ENCODE results near the gene PCDHA1.

DNA sequence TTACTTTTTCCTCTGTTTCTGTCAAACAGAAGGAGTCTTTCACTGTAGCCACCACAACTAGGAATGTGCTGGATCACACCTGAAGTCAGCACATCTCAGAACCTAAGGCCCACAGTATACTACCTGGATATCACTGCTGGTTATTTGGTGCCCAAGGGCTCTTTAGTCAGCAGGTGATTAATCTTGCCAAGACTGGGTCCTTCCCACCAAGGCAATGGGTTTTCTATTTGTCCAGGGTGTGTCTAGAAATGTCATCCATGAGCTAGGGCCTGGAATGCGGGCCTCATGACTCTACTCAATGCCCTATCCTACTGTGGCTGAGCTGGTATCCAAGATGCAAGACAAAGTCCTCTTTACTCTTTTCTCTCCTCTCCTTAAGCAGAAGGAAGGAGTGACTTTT lies 130.4 kb downstream of the PCDHA1 start:
- TF ChIP-seq, protein P1, sequence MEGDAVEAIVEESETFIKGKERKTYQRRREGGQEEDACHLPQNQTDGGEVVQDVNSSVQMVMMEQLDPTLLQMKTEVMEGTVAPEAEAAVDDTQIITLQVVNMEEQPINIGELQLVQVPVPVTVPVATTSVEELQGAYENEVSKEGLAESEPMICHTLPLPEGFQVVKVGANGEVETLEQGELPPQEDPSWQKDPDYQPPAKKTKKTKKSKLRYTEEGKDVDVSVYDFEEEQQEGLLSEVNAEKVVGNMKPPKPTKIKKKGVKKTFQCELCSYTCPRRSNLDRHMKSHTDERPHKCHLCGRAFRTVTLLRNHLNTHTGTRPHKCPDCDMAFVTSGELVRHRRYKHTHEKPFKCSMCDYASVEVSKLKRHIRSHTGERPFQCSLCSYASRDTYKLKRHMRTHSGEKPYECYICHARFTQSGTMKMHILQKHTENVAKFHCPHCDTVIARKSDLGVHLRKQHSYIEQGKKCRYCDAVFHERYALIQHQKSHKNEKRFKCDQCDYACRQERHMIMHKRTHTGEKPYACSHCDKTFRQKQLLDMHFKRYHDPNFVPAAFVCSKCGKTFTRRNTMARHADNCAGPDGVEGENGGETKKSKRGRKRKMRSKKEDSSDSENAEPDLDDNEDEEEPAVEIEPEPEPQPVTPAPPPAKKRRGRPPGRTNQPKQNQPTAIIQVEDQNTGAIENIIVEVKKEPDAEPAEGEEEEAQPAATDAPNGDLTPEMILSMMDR (IDR thresholded peaks at IDR 0.05; ENCODE audit: borderline replicate concordance, extremely low read depth, low read length, poor library complexity, severe bottlenecking), result no peak
- TF ChIP-seq EZH2 (IDR thresholded peaks at IDR 0.05; ENCODE audit: borderline replicate concordance, low read depth, low read length, severe bottlenecking), result no peak

Measured in DND-41 (cell line).